H1 (cell line): ENCODE results near the gene TFG. TPM values are rescaled to one million over a fixed set of nuclear protein-coding genes. Genes with fewer than 3 reads are reported as not detected.

ENCODE experiments used
- CTCF ChIA-PET: fragments of 300-600 bp; sonication (Branson Sonifier 250); formaldehyde crosslinking; loops from one replicate; lab custom pipeline; 2021; ENCODE audit not compliant: partially characterized antibody; lab: Charles Lee
- POLR2A ChIA-PET: fragments of 300-600 bp; sonication (Branson Sonifier 250); formaldehyde crosslinking; loops from one replicate; lab custom pipeline; 2021; ENCODE audit warnings: inconsistent platforms; ENCODE audit not compliant: partially characterized antibody; lab: Charles Lee
- DNase-seq, 2 experiments: peaks; one replicate each; pipeline versions ENCODE4 v3.0.0 to v3.0.0-alpha.2; 2010 to 2022; ENCODE audit warnings: low spot score in 2 of 2, low read depth in 1 of 2, mixed read lengths in 1 of 2
- FAIRE-seq: peaks from 2 replicates; lab custom pipeline; 2011; peaks lifted over from hg19 to GRCh38; lab: Jason Lieb, UNC
- H2AFZ ChIP-seq: 2 replicates; pipeline ENCODE4 v1.8.1; 2012; ENCODE audit warnings: low read length, inconsistent platforms
- H2AK5ac ChIP-seq: 2 replicates; pipeline ENCODE4 v1.6.1; 2013; ENCODE audit warnings: low read depth, low read length
- H2BK120ac ChIP-seq: replicated peaks from 2 replicates; pipeline ENCODE3; 2013; ENCODE audit warnings: low read depth, low read length, inconsistent platforms
- H2BK12ac ChIP-seq: 2 replicates; pipeline ENCODE4 v1.6.1; 2013; ENCODE audit warnings: low read depth, low read length
- H2BK15ac ChIP-seq: 2 replicates; pipeline ENCODE4 v1.6.1; 2013; ENCODE audit warnings: low read length
- H2BK20ac ChIP-seq: 2 replicates; pipeline ENCODE4 v1.6.1; 2013; ENCODE audit warnings: low read length
- H2BK5ac ChIP-seq: 2 replicates; pipeline ENCODE4 v1.6.1; 2013; ENCODE audit warnings: low read depth, low read length
- H3K14ac ChIP-seq: 2 replicates; pipeline ENCODE4 v1.6.1; 2013; ENCODE audit warnings: inconsistent platforms; ENCODE audit not compliant: insufficient read length
- H3K18ac ChIP-seq: 2 replicates; pipeline ENCODE4 v1.6.1; 2013; ENCODE audit warnings: low read length; ENCODE audit errors: extremely low read depth
- H3K23ac ChIP-seq: 2 replicates; pipeline ENCODE4 v1.6.1; 2013; ENCODE audit warnings: inconsistent platforms; ENCODE audit not compliant: insufficient read length
- H3K23me2 ChIP-seq: 2 replicates; pipeline ENCODE4 v1.6.1; 2013; ENCODE audit warnings: low read depth, low read length
- H3K27ac ChIP-seq: 2 replicates; pipeline ENCODE4 v1.6.1; 2011; ENCODE audit warnings: low read depth, low read length, inconsistent platforms
- H3K27me3 ChIP-seq, 4 experiments: replicated peaks in 1 of 4; 1 replicate in 1 of 4; 2 replicates in 3 of 4; pipeline versions ENCODE4 v1.6.1 to v1.8.1; 2011 to 2013; ENCODE audit warnings: low read length in 3 of 4, mild to moderate bottlenecking in 3 of 4, inconsistent platforms in 2 of 4, mixed read lengths in 2 of 4, moderate library complexity in 1 of 4; ENCODE audit not compliant: control insufficient read depth in 3 of 4, insufficient read depth in 3 of 4; ENCODE audit errors: extremely low read depth in 1 of 4
- H3K36me3 ChIP-seq, 4 experiments: 2 replicates each; pipeline versions ENCODE4 v1.6.1 to v1.8.1; 2011 to 2013; ENCODE audit warnings: mild to moderate bottlenecking in 4 of 4, low read length in 3 of 4, moderate library complexity in 2 of 4, control low read depth in 1 of 4, inconsistent platforms in 1 of 4; ENCODE audit not compliant: insufficient read depth in 4 of 4, control insufficient read depth in 2 of 4
- H3K4ac ChIP-seq: replicated peaks from 2 replicates; pipeline ENCODE3; 2013; ENCODE audit warnings: low read length, low read depth, mixed read lengths, inconsistent platforms; ENCODE audit not compliant: insufficient read length
- H3K4me1 ChIP-seq, 4 experiments: replicated peaks in 1 of 4; 1 replicate in 1 of 4; 2 replicates in 3 of 4; pipeline versions ENCODE4 v1.6.1 to v1.8.1; 2011 to 2013; ENCODE audit warnings: low read length in 3 of 4, inconsistent platforms in 2 of 4, mixed read lengths in 1 of 4; ENCODE audit not compliant: insufficient read depth in 4 of 4, control insufficient read depth in 3 of 4
- H3K4me2 ChIP-seq, 2 experiments: 2 replicates each; pipeline versions ENCODE4 v1.6.1 to v1.8.1; 2011 to 2013; ENCODE audit warnings: low read depth in 2 of 2, low read length in 2 of 2, control low read depth in 1 of 2, inconsistent platforms in 1 of 2, mild to moderate bottlenecking in 1 of 2; ENCODE audit not compliant: insufficient read depth in 1 of 2
- H3K4me3 ChIP-seq, 4 experiments: fragments of 200-600, 300-600 bp in 1 of 4; sonication (generic), shearing (Covaris generic), sonication (Bioruptor Twin) in 1 of 4; 2 replicates each; pipeline versions ENCODE4 v1.5.1 to v1.8.1; 2011 to 2016; ENCODE audit warnings: low read length in 4 of 4, low read depth in 3 of 4, control low read depth in 2 of 4, inconsistent platforms in 2 of 4, mild to moderate bottlenecking in 2 of 4, mixed read lengths in 1 of 4, moderate library complexity in 1 of 4; ENCODE audit not compliant: insufficient read depth in 2 of 4; ENCODE audit errors: extremely low read depth in 1 of 4
- H3K56ac ChIP-seq: replicated peaks from 2 replicates; pipeline ENCODE3; 2013; ENCODE audit warnings: low read depth, mild to moderate bottlenecking, mixed read lengths, low read length, inconsistent platforms; ENCODE audit not compliant: insufficient read length
- H3K79me1 ChIP-seq: 2 replicates; pipeline ENCODE4 v1.6.1; 2013; ENCODE audit warnings: low read depth, low read length, control low read depth
- H3K79me2 ChIP-seq, 2 experiments: 2 replicates each; pipeline versions ENCODE4 v1.6.1 to v1.8.1; 2012 to 2013; ENCODE audit warnings: low read length in 2 of 2, mild to moderate bottlenecking in 2 of 2, inconsistent platforms in 1 of 2; ENCODE audit not compliant: insufficient read depth in 2 of 2, control insufficient read depth in 1 of 2
- H3K9ac ChIP-seq, 4 experiments: replicated peaks in 1 of 4; 1 replicate in 1 of 4; 2 replicates in 3 of 4; pipeline versions ENCODE4 v1.6.1 to v1.8.1; 2011 to 2013; ENCODE audit warnings: low read depth in 3 of 4, low read length in 3 of 4, control low read depth in 2 of 4, mild to moderate bottlenecking in 2 of 4, moderate library complexity in 2 of 4, inconsistent platforms in 1 of 4; ENCODE audit errors: extremely low read depth in 1 of 4
- H3K9me3 ChIP-seq, 2 experiments: 2 replicates each; pipeline versions ENCODE4 v1.6.1 to v1.8.1; 2012 to 2013; ENCODE audit warnings: mild to moderate bottlenecking in 2 of 2, moderate library complexity in 2 of 2, control low read depth in 1 of 2, inconsistent platforms in 1 of 2, low read depth in 1 of 2, low read length in 1 of 2, mixed read lengths in 1 of 2; ENCODE audit not compliant: insufficient read depth in 2 of 2
- H4K20me1 ChIP-seq, 2 experiments: replicated peaks in 1 of 2; 2 replicates each; pipeline versions ENCODE3 to v1.8.1; 2011 to 2013; ENCODE audit warnings: inconsistent platforms in 2 of 2, low read length in 2 of 2, mild to moderate bottlenecking in 1 of 2; ENCODE audit not compliant: insufficient read depth in 2 of 2, control insufficient read depth in 1 of 2
- H4K5ac ChIP-seq: 2 replicates; pipeline ENCODE4 v1.6.1; 2013; ENCODE audit warnings: low read length, low read depth, mixed read lengths, inconsistent platforms; ENCODE audit not compliant: insufficient read length
- H4K8ac ChIP-seq: 2 replicates; pipeline ENCODE4 v1.8.0; 2013; ENCODE audit warnings: mild to moderate bottlenecking, moderate library complexity, low read length, inconsistent platforms; ENCODE audit not compliant: insufficient read depth; ENCODE audit errors: extremely low read depth
- H4K91ac ChIP-seq: replicated peaks from 2 replicates; pipeline ENCODE3; 2013; ENCODE audit warnings: low read length, mixed read lengths, inconsistent platforms; ENCODE audit not compliant: insufficient read length
- CBX5 ChIP-seq: fragments of 300-800, 300-1000 bp; sonication (generic); IDR thresholded peaks from 2 replicates; pipeline ENCODE4 v1.7.1; 2016; ENCODE audit warnings: antibody characterized with exemption, low read length, low read depth
- KDM4A ChIP-seq: IDR thresholded peaks from one replicate; pipeline ENCODE4 v1.7.1; 2012; ENCODE audit warnings: low read depth, mild to moderate bottlenecking, moderate library complexity, low read length, inconsistent platforms; ENCODE audit not compliant: severe bottlenecking
- RXRA ChIP-seq: IDR thresholded peaks from 2 replicates; pipeline ENCODE4 v1.6.1; 2011; ENCODE audit warnings: low read depth, mild to moderate bottlenecking, low read length, moderate library complexity; ENCODE audit not compliant: insufficient read depth
- SP2 ChIP-seq: IDR thresholded peaks from 2 replicates; pipeline ENCODE4 v1.6.1; 2012; ENCODE audit warnings: mild to moderate bottlenecking, low read length, inconsistent platforms
- WGBS, 2 experiments: shearing (Covaris generic) in 1 of 2; methylation state at CpG; one replicate each; pipeline versions ENCODE4 v1.1.6 to v1.1.7; 2013 to 2015; ENCODE audit warnings: low lambda C conversion rate in 2 of 2, mixed read lengths in 2 of 2, inconsistent platforms in 1 of 2, low coverage in 1 of 2, missing lambda C conversion rate in 1 of 2; ENCODE audit not compliant: insufficient replicate concordance in 2 of 2, insufficient coverage in 1 of 2, insufficient read length in 1 of 2; ENCODE audit errors: extremely low coverage in 1 of 2, missing lambda C conversion rate in 1 of 2; 5-methylcytosine and 5-hydroxymethylcytosine counted together
- polyA plus RNA-seq, 7 experiments: library from polyadenylated mRNA; depleted of rRNA in 3 of 7; stranded (reverse) in 5 of 7; unstranded in 2 of 7; fragments of >200 nt in 5 of 7; fragments of 200-250 nt in 2 of 7; gene quantifications; 1 replicate in 5 of 7; 2 replicates in 1 of 7; 4 replicates in 1 of 7; pipeline versions ENCODE4 v1.2.1 to v1.2.3, GENCODE V29; 2011 to 2013; ENCODE audit warnings: missing spikeins in 2 of 7, mixed read lengths in 2 of 7
- total RNA-seq: library from RNA; stranded (reverse); fragmentation: NEBNext Ultra II Directional; extraction: Animal tissue kit (Norgen Biotek cat#: 25700); gene quantifications from 2 replicates; pipeline ENCODE4 v1.2.1, GENCODE V29; 2021
- TF ChIP-seq, protein P1 (sequence below): IDR thresholded peaks from 2 replicates; pipeline ENCODE4 v1.6.1; 2012; ENCODE audit warnings: inconsistent platforms

The TFG gene
- total and polyA plus RNA-seq, 2 of the 8 experiments (the other 6 are each of a cell fraction or from before 2014, with no cell fraction given): 81.9 to 98.4 TPM

DNA sequence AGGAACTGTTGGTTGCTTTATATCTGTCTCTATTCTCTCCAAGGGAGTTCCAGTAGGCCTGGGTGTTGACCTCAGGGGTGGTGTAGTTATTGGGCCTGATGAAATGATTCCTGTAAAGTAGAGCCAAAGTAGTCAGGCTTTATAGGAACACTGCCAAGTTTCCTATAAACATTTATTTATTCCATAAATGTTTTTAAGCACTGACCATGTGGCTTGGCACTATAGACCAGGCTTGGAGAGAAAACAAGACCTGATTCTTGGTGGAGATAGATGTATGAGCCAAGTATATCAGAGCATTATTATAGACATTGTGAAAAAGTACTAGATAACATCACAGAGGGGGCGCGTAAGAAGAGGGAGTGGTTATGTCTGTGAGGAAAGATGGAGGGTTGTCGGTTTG, 65.9 kb downstream of the TFG start:
- no peaks in the 10 kb centered on the region for H3K79me2 ChIP-seq
- no peak overlapping the region for H3K23ac ChIP-seq
- H4K91ac ChIP-seq: no peak overlapping the region
- ChIA-PET POLR2A (interaction anchor here (0.8 kb wide), 1 partner anchor 22 kb away, joined by 3 read pairs; no protein-coding TSS in a partner anchor), CTCF (interaction anchor here (0.9 kb wide), 1 partner anchor 31 kb away, joined by 3 read pairs; no protein-coding TSS in a partner anchor)
- no peaks in the 10 kb centered on the region for H3K9me3 ChIP-seq
- no peaks in the 10 kb centered on the region for H4K20me1 ChIP-seq
- no peak overlapping the region for H3K4ac ChIP-seq
- no peak overlapping the region for H3K9ac ChIP-seq
- no peak overlapping the region for H4K8ac ChIP-seq
- peaks cover 0 to 1% (median 0%) of the 10 kb centered on the region in 4 experiments; a peak in 1 of 7 replicates for H3K27me3 ChIP-seq
- no peak overlapping the region for H2BK20ac ChIP-seq
- H2BK5ac ChIP-seq: no peak overlapping the region
- H3K4me3 ChIP-seq: no peak overlapping the region
- no peak overlapping the region for H2BK12ac ChIP-seq
- H4K5ac ChIP-seq: no peak overlapping the region
- H3K4me2 ChIP-seq: no peak overlapping the region
- H3K18ac ChIP-seq: no peak overlapping the region
- no peak overlapping the region for H2BK15ac ChIP-seq
- no peaks in the 10 kb centered on the region for H3K79me1 ChIP-seq
- H3K56ac ChIP-seq: no peak overlapping the region
- 99% methylated on average over 3 of the region's 3 CpGs; no CpG with 5 or more reads in 1 of the 2 experiments for WGBS, 2 experiments
- H3K27ac ChIP-seq: no peak overlapping the region
- no peak for TF ChIP-seq CBX5
- no peak for TF ChIP-seq KDM4A
- TF ChIP-seq SP2: no peak
- TF ChIP-seq RXRA: no peak
- TF ChIP-seq, protein P1, sequence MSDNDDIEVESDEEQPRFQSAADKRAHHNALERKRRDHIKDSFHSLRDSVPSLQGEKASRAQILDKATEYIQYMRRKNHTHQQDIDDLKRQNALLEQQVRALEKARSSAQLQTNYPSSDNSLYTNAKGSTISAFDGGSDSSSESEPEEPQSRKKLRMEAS: no peak
- H3K4me1 ChIP-seq: peaks cover 0 to 4% (median 0%) of the 10 kb centered on the region in 4 experiments; a peak in 1 of 7 replicates
- H2AFZ ChIP-seq: no peak overlapping the region
- no peak overlapping the region for H3K14ac ChIP-seq
- H3K23me2 ChIP-seq: no peaks in the 10 kb centered on the region
- no peak for DNase-seq
- H3K36me3 ChIP-seq: no peaks in the 10 kb centered on the region
- H2AK5ac ChIP-seq: no peak overlapping the region
- no peak overlapping the region for H2BK120ac ChIP-seq
- no peak for FAIRE-seq
